Purkinje cell (primary cell): Measurements from ENCODE around the gene HS3ST2. TPM values are rescaled to one million over a fixed set of nuclear protein-coding genes. Genes with fewer than 3 reads are reported as not detected.

ENCODE experiments used
- polyA plus RNA-seq: library from polyadenylated mRNA; unstranded; fragments of >200 nt; fragmentation: Nextera tagmentation; gene quantifications from 2 replicates; pipeline ENCODE4 v1.2.1, GENCODE V29; 2014

Gene HS3ST2
- 7.6 TPM in 1 of 2 replicates, not detected in the other for polyA plus RNA-seq

DNA sequence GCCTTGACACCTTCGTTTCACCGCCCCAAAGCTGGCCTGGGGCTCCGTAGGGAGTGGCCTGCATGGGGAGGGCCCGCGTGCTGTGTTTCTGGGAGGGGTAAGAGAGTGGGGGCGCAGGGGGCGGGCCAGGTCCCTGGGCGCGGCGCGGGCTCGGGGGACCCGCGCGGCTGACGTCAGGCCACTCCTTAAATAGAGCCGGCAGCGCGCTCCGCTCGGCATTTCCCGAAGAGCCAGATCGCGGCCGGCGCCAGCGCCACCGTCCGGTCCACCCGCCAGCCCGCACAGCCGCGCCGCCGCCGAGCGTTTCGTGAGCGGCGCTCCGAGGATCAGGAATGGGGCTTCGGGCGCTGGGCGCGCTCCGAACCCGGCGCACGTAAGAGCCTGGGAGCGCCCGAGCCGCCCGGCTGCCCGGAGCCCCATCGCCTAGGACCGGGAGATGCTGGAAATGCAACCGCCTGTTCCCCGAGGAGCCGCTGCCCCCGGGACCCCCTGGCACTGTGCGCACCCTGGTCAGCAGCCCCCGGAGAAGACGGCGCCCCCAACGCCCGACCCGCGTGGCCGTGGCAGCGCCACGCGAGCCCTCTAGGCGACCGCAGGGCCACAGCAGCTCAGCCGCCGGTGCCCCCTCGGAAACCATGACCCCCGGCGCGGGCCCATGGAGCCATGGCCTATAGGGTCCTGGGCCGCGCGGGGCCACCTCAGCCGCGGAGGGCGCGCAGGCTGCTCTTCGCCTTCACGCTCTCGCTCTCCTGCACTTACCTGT, at the start of gene HS3ST2:
Gene HS3ST2, plus strand, starts transcription at position 215 of the 763 bp plus-strand sequence. Its CDS starts 449 bp downstream, at position 664.

